HG02840 (cell line): ENCODE results near the gene MPP2.
"Not testable (repeated sequence)": the region's sequence is repeated elsewhere in the genome, so short reads cannot be mapped to it uniquely, and the experiment has no call there.

ENCODE experiments used
- ATAC-seq: cut with Tn5 transposase; IDR thresholded peaks from one replicate; pipeline ENCODE4 v1.9.1; 2021; ENCODE audit warnings: mild to moderate bottlenecking, moderate library complexity, moderate number of reproducible peaks; ENCODE audit not compliant: unreplicated experiment, low FRiP score

MPP2 gene

GRCh38 chr17:43853546-43853945, 53.8 kb downstream of the MPP2 start:
- no peak for ATAC-seq

DNA sequence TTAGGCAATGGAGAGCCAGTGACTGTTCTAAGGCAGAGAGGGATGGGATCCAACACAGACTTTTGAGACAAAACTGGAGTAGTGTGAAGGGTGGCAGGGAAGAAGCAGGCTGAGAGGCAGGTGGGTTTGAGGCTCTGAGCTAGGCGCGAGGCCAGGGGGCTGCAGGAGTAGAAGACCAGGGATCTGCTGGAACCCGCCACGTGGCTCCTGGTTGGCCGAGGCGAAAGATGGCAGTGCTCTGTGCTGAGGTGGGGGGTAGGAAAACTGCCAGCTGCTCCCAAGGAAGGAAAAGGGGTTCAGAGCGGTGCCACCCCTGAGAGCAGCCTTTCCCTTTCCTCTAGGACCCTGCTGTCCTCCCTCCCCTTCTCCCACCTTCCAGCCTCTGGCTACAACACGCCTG, 54.8 kb downstream of the MPP2 start:
- no peak for ATAC-seq

GRCh38 chr17:43849116-43849515, 58.2 kb downstream of the MPP2 start:
- no peak for ATAC-seq

GRCh38 chr17:43848601-43849000, 58.7 kb downstream of the MPP2 start:
- no peak for ATAC-seq

DNA sequence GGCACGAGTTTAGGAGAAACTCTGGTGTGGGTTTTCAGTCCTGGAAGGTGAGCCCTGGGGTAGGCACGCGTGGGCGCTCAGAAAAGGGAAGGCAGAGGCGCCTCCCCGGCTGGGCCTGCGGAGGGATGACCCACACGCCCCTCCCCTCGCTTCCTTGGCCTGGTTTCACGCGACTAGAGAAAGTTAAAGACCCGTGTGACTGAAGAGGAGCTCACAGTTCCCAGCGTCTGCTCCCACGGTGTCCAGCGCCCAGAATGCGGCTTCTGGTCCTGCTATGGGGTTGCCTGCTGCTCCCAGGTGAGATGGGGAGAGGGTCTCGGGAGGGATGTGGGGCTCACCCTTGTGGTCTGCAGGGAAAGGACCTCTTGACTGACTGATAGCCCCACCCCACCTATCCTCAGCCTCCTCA, 60.4 kb downstream of the MPP2 start, which contains the start of gene CD300LG:
Gene CD300LG (plus strand): TSS at position 214 of the 409 bp plus-strand sequence. CDS start 41 bp downstream, at position 255.
- ATAC-seq, result no peak

DNA sequence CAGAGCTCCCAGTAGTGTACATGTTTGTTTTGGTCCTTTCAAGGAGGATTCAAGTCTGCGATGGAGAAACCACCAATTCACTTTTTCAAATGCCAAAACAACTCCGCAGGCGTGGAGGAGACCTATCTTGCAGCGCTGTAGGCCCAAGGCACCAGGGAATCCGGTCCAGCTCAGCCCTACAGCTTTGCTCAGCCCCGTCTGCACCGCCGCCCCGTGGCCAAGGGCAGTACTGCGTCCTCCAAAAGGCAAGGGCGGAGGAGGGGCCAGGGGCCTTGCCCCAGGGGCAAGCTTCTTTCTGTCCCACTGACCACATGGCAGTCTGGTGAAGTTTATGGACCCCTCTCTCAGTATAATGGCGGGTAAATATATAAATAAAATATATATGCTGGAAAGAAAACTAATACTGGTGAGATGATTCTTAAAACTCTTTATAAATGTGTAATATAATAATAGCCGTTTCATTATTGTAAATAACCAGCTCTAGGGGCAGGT, 61.1 kb downstream of the MPP2 start:
- no peak for ATAC-seq

GRCh38 chr17:43845766-43846165, 61.6 kb downstream of the MPP2 start:
- ATAC-seq, result no peak

GRCh38 chr17:43844241-43844640, 63.1 kb downstream of the MPP2 start:
- ATAC-seq, result no peak

GRCh38 chr17:43842975-43843325, 64.4 kb downstream of the MPP2 start:
- ATAC-seq, result no peak

DNA sequence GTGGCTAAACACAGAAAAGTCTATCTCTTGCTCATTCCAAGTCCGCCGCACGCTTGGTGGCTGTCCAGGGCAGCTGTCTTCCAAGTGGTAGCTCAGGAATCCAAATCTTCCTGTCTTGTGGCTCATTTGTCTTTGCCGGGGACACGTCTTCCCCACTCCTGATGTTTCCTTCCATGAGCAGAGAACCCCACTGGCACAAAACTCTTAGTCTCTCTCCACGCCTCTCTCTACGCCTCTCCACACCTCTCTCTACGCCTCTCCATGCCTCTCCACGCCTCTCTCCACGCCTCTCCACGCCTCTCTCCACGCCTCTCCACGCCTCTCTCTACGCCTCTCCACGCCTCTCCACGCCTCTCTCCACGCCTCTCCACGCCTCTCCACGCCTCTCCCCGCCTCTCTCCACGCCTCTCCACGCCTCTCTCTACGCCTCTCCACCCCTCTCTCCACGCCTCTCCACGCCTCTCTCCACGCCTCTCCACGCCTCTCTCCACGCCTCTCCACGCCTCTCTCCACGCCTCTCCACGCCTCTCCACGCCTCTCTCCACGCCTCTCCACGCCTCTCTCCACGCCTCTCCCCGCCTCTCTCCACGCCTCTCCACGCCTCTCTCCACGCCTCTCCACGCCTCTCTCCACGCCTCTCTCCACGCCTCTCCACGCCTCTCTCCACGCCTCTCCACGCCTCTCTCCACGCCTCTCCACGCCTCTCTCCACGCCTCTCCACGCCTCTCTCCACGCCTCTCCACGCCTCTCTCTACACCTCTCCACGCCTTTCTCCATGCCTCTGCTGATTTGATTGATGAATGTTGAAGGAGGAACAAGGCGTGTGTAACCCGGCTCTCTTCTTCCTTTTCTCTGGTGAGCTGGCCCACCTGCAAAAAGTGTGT, 65.0 kb downstream of the MPP2 start:
- not testable (repeated sequence) for ATAC-seq

GRCh38 chr17:43841282-43841681, 66.1 kb downstream of the MPP2 start:
- no peak for ATAC-seq

GRCh38 chr17:43840814-43841213, 66.5 kb downstream of the MPP2 start:
- ATAC-seq, result no peak

- no peak for ATAC-seq
These were observed 67.6 kb downstream of the MPP2 start for GRCh38 chr17:43839670-43840108.

GRCh38 chr17:43834106-43834505, 73.2 kb downstream of the MPP2 start:
- no peak for ATAC-seq

- no peak for ATAC-seq
These were observed 74.1 kb downstream of the MPP2 start, which contains the start of gene MPP3 for GRCh38 chr17:43832976-43833829. Gene MPP3, minus strand, starts transcription at chr17:43833146. Its CDS starts 1,240 bp downstream, at chr17:43831906.

DNA sequence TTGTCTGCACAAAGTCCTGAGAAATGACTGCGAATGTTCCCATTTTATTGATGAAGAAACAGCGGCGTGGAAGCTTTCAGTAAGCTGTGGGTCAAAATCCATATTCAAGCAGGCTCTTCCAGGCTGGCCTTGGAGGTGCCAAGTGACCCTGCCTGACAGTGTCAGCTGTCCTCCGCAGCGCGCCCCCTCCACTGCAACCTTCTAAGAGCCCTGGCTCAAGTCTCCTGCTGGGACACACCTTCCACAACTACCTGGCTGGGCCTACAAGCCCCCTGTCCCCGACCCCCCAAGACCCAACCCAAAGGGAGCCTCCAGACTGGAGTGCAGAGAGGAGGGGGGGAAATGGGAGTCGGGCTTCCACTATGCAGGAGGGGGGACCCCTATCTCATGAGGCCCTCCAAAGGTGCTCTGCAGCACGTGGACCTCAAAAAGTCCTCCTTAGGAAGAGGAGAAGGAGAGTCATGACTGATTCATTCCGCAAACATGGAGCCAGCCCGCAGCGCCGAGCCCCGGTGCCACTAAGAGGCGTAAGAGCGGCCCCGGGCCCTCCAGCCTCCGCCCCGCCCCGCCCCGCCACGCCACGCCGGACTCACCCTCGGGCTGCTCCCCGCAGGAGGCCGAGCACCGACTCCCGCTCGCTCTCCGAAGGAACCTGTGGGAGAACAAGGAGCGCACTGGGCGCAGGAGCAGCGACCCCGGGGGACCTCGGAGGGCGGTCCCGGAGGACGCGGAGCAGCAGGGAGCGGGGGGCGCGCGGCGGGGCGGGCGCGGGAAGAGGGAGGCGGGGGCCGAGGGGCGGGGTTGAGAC, 75.0 kb downstream of the MPP2 start:
- ATAC-seq, result no peak

GRCh38 chr17:43831633-43832032, 75.7 kb downstream of the MPP2 start:
- ATAC-seq, result no peak

GRCh38 chr17:43830510-43831140, 76.7 kb downstream of the MPP2 start:
- no peak for ATAC-seq

DNA sequence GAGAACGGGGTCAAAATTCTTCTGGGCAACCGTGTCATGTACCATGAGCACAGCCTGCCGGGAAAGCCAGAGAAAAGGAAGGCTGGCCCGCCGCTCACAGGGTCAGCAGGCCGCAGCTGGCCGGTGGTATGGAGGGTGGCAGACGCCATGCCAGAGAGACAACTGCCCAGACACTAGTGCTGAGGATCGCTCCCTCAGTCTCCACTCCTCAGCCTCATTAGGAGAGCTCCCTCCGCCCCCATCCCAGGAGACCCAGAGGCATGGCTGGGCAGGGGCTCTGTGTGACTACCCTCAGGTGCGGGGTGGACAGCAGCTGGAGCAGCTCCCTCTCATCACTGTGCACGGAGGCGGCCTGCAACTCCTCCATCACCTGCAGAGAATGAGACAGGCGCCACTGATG, 77.6 kb downstream of the MPP2 start:
- ATAC-seq, result no peak

DNA sequence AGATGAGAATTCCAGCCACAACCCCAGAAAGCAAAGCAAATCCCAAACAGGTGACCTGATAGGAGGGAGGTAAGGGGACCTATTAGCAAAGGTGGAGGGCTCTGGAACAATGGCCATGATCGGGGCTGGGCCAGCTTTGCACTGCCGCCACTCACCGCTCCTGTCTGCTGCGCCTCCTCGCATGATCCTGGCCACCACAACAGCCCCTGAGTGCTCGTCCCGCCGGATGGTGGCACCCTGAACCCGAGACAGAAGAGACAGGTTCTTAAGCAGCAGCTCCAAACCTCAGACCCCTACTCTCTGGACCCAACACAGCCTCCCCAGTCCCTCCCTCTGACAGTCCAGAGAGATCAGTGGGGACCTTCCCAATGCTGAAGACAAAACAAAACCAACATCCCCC, 79.7 kb downstream of the MPP2 start:
- no peak for ATAC-seq
